ENCODE data around the gene MRPS6.

- TF ChIP-seq EZH2 (IDR thresholded peaks at IDR 0.05; ENCODE audit: low read depth): no peak
- TF ChIP-seq, protein P1, sequence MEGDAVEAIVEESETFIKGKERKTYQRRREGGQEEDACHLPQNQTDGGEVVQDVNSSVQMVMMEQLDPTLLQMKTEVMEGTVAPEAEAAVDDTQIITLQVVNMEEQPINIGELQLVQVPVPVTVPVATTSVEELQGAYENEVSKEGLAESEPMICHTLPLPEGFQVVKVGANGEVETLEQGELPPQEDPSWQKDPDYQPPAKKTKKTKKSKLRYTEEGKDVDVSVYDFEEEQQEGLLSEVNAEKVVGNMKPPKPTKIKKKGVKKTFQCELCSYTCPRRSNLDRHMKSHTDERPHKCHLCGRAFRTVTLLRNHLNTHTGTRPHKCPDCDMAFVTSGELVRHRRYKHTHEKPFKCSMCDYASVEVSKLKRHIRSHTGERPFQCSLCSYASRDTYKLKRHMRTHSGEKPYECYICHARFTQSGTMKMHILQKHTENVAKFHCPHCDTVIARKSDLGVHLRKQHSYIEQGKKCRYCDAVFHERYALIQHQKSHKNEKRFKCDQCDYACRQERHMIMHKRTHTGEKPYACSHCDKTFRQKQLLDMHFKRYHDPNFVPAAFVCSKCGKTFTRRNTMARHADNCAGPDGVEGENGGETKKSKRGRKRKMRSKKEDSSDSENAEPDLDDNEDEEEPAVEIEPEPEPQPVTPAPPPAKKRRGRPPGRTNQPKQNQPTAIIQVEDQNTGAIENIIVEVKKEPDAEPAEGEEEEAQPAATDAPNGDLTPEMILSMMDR (conservative IDR thresholded peaks at IDR 0.05): no peak
These were observed 107.0 kb downstream of the MRPS6 start for GRCh38 chr21:34180407-34180806.

Data from PC-9 (cell line).